GM21526 (cell line): ENCODE measurements around the gene NUMA1.

Experiments
- ATAC-seq: cut with Tn5 transposase; IDR thresholded peaks from one replicate; pipeline ENCODE4 v1.9.1; 2021; ENCODE audit warnings: moderate library complexity; ENCODE audit not compliant: unreplicated experiment, low FRiP score

The NUMA1 gene

GRCh38 chr11:71979094-71979493 is 101.2 kb downstream of the NUMA1 start:
- no peak for ATAC-seq

- ATAC-seq, result peak; percentile 53
Measured at GRCh38 chr11:71977743-71978418, 102.5 kb downstream of the NUMA1 start.

- no peak for ATAC-seq
Measured at GRCh38 chr11:71977090-71977489, 103.3 kb downstream of the NUMA1 start.

DNA sequence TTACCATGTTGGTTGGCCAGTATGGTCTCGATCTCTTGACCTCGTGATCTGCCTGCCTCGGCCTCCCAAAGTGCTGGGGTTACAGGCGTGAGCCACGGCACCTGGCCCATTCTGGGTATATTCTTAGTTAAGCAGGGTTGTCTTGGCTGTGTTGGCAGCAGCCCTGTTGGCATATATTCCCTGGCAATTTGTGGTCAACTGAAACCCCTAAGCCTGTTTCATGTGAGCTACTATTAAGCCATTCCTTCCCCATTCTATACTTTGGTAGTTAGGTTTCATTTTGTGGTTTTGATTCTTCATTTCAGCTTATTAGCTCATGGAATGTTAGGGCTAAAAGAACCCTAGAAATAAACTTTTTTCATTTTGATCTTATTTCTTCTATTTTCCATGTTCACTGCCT is 103.8 kb downstream of the NUMA1 start:
- ATAC-seq, result no peak

DNA sequence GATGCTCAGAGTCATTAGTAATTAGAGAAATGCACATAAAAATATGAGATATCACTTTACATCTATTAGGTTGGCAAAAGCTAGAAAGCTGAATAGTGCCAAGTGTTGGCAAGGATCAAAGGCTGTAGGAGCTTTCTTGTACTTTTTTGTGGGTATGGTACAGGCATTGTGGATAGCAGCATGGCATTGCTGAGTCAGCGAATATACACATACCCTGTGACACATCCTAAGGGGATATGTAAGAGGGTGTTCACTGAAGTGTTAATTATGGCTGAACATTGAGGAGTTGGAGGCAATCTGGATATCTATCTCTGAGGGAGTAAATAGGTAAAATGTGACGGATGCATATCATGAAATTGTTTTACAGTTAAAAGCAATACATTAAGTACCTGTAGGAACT is 108.7 kb downstream of the NUMA1 start:
- ATAC-seq, result no peak

DNA sequence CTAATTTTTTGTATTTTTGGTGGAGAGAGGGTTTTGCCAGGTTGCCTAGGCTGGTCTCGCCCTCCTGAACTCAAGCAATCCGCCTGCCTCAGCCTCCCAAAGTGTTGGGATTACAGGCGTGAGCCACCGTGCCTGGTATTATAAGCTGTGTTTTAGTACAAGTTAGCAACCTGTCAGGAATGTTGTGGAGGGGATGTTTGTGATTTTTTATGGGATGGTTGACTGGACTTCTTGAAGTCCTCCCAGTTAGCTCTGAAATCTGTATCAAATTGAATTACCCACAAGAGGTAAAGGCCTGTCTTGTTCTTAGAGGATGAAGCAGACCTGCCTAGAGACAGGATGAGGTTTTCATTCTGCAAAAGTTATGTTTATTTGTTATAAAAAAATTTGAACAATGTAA is 115.7 kb downstream of the NUMA1 start:
- no peak for ATAC-seq

GRCh38 chr11:71963468-71963867 is 116.9 kb downstream of the NUMA1 start:
- ATAC-seq, result no peak

DNA sequence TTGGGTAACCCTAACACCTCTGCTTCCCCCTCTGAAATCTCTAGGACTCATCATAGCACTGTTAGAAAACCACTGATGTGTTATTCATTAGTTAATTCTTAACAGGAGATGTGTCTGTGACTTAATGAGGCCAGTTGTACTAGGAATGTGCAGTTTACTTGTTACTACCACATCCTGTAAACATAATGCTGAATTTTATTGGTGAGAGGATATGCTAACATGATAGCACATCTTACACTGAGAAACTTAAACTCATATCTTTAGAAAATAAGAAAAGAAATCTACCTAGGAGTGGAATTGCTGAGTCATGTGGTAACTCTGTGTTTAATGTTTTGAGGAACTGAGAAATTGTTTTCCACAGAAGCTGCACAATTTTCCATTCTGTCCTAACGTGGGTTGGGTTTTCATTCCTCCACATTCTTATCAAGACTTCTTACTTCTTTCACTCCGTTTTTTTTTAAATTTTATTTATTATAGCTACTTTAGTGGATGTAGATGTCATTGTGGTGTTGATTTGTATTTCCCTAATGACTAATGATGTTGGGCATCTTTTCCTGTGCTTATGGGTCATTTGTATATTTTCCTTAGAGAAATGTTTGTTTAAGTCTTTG is 117.8 kb downstream of the NUMA1 start:
- no peak for ATAC-seq

DNA sequence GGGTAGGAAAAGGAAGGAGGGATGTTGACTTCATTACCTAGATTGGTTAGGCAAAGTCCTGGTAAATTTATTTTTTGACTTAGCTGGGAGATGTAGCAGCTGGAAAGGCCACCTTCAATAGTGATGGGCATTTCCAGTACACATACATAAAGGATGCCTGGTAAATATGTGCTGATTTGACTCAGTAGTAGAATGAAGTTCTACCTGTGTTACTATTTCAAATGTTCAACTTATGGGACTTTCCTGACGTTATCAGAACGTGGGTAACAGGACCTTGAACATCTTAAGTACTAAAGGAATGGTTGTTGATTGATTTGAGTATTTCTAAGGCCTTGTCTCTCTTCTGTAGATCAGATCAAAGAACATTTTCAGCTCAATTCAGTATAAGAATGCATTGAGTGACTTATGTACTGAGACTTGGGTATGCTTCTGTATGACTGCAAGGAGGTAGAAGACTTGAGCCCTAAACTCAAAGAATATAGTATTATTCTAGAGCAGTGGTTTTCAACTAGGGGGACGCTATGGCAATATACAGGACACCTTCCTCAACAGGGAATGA is 124.4 kb downstream of the NUMA1 start:
- no peak for ATAC-seq
